Mesendoderm (in vitro differentiated cells): ENCODE measurements around the gene SLCO2A1.

Experiments used
- DNase-seq: peaks from one replicate; pipeline ENCODE4 v3.0.0; 2013
- H2AK5ac ChIP-seq: 2 replicates; pipeline ENCODE4 v1.6.1; 2013; ENCODE audit warnings: low read length, inconsistent platforms
- H2BK120ac ChIP-seq: 2 replicates; pipeline ENCODE4 v1.6.1; 2013; ENCODE audit warnings: low read depth, mild to moderate bottlenecking, low read length, moderate library complexity, mixed read lengths
- H2BK15ac ChIP-seq: replicated peaks from 2 replicates; pipeline ENCODE4 v1.6.1; 2013; ENCODE audit warnings: low read depth, mild to moderate bottlenecking, moderate library complexity
- H2BK5ac ChIP-seq: 2 replicates; pipeline ENCODE4 v1.6.1; 2013; ENCODE audit warnings: low read length, inconsistent platforms
- H3K18ac ChIP-seq: 2 replicates; pipeline ENCODE4 v1.6.1; 2013; ENCODE audit warnings: mild to moderate bottlenecking, low read length, mixed read lengths
- H3K23ac ChIP-seq: one replicate; pipeline ENCODE4 v1.6.1; 2013; ENCODE audit warnings: low read length
- H3K27ac ChIP-seq: 2 replicates; pipeline ENCODE4 v1.5.1; 2013; ENCODE audit warnings: low read depth, mild to moderate bottlenecking, inconsistent platforms, low read length, moderate library complexity
- H3K27me3 ChIP-seq: 2 replicates; pipeline ENCODE4 v1.6.1; 2013; ENCODE audit warnings: low read length, control low read depth, mild to moderate bottlenecking, inconsistent platforms; ENCODE audit not compliant: insufficient read depth, poor library complexity
- H3K36me3 ChIP-seq: 2 replicates; pipeline ENCODE4 v1.6.1; 2013; ENCODE audit warnings: low read length, inconsistent platforms; ENCODE audit not compliant: control insufficient read depth, insufficient read depth
- H3K4ac ChIP-seq: one replicate; pipeline ENCODE4 v1.6.1; 2013; ENCODE audit warnings: low read depth, mild to moderate bottlenecking, low read length, moderate library complexity
- H3K4me1 ChIP-seq: 2 replicates; pipeline ENCODE4 v1.6.1; 2013; ENCODE audit warnings: low read depth, low read length, inconsistent platforms; ENCODE audit not compliant: control insufficient read depth
- H3K4me2 ChIP-seq: 2 replicates; pipeline ENCODE4 v1.6.1; 2013; ENCODE audit warnings: low read length
- H3K4me3 ChIP-seq: 2 replicates; pipeline ENCODE4 v1.5.1; 2013; ENCODE audit warnings: mild to moderate bottlenecking, low read length
- H3K56ac ChIP-seq: one replicate; pipeline ENCODE4 v1.6.1; 2013; ENCODE audit warnings: low read length
- H3K79me1 ChIP-seq: 2 replicates; pipeline ENCODE4 v1.6.1; 2013; ENCODE audit warnings: low read length, inconsistent platforms
- H3K79me2 ChIP-seq: 2 replicates; pipeline ENCODE4 v1.6.1; 2013; ENCODE audit warnings: mild to moderate bottlenecking, low read length; ENCODE audit not compliant: control insufficient read depth, insufficient read depth
- H3K9ac ChIP-seq: 2 replicates; pipeline ENCODE4 v1.6.1; 2013; ENCODE audit warnings: low read length, inconsistent platforms
- H4K5ac ChIP-seq: one replicate; pipeline ENCODE4 v1.6.1; 2013; ENCODE audit warnings: low read length
- H4K8ac ChIP-seq: one replicate; pipeline ENCODE4 v1.6.1; 2013; ENCODE audit warnings: low read depth, mild to moderate bottlenecking, control low read depth, low read length, moderate library complexity
- whole genome bisulfite sequencing: extraction: QIAGEN DNeasy Blood & Tissue Kit; methylation state at CpG from one replicate; pipeline ENCODE4 v1.1.7; 2013; ENCODE audit warnings: low lambda C conversion rate, missing lambda C conversion rate; ENCODE audit not compliant: insufficient coverage; ENCODE audit errors: extremely low coverage; 5-methylcytosine and 5-hydroxymethylcytosine counted together

The SLCO2A1 gene

DNA sequence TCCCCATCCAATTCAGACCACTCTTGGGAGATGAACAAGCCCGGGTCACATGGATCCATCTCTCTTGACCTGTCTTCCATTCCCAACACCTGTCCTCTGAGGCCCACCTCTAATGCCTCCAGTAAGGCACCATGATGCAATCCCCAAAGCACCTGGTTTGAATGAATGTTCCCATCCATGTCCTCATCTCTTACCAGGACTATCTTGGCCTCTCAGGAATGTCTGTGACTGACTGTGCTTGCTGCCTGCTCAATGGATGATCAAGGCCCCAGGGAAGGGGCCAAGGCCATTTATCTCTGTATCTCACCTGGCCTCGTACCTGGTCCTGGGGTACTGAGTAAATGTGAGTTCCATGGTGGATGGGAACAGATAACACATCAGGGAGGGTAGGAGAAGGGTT, 49.7 kb downstream of the SLCO2A1 start:
- H3K23ac ChIP-seq: no peak overlapping the region
- no peak overlapping the region for H3K9ac ChIP-seq
- H3K4ac ChIP-seq: peak overlapping the region; percentile 59
- no peak overlapping the region for H4K5ac ChIP-seq
- no peak overlapping the region for H2BK15ac ChIP-seq
- no peak overlapping the region for H4K8ac ChIP-seq
- H3K18ac ChIP-seq: peak overlapping the region; percentile 28
- DNase-seq: peak; percentile 52
- peaks cover 4% of the 10 kb centered on the region for H3K79me1 ChIP-seq
- H3K27me3 ChIP-seq: no peaks in the 10 kb centered on the region
- no peak overlapping the region for H3K4me2 ChIP-seq
- no peak overlapping the region for H3K4me3 ChIP-seq
- WGBS: no CpG with 5 or more reads among the region's 2 CpGs
- H3K36me3 ChIP-seq: peaks cover 2% of the 10 kb centered on the region
- H2AK5ac ChIP-seq: peak overlapping the region; percentile 47
- H2BK5ac ChIP-seq: peak overlapping the region; percentile 33
- peaks cover 17% of the 10 kb centered on the region for H3K4me1 ChIP-seq
- H2BK120ac ChIP-seq: no peak overlapping the region
- H3K56ac ChIP-seq: peak overlapping the region; percentile 39
- H3K79me2 ChIP-seq: no peaks in the 10 kb centered on the region
- no peak overlapping the region for H3K27ac ChIP-seq

DNA sequence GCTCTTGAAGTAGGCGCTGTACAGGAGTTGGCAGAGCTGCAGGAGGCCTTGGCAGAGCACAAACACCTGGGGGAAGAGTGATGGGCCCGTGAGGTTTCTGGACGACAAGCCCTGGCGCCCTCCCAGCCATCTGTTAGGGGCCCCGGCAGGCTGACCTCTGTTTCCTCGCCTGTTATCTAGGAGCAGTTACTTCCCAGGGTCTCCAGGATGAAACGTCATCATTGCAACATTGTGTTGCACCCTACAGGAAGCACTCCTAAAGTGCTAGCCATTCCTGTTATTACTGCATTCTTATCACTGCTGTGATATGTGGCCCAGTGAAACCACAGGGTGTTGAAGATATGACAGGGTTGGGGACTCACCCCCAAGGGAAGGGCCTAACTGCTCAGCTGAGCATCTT, 50.2 kb downstream of the SLCO2A1 start:
- peaks cover 4% of the 10 kb centered on the region for H3K79me1 ChIP-seq
- H3K4me2 ChIP-seq: no peak overlapping the region
- H2BK5ac ChIP-seq: peak overlapping the region; percentile 98
- peak overlapping the region; percentile 38 for H3K4ac ChIP-seq
- no peak overlapping the region for H3K23ac ChIP-seq
- peak overlapping the region; percentile 2 for H3K18ac ChIP-seq
- no peak overlapping the region for H3K4me3 ChIP-seq
- H2BK120ac ChIP-seq: no peak overlapping the region
- H3K4me1 ChIP-seq: peaks cover 12% of the 10 kb centered on the region
- peak overlapping the region; percentile 9 for H2AK5ac ChIP-seq
- H3K27me3 ChIP-seq: no peaks in the 10 kb centered on the region
- H4K8ac ChIP-seq: no peak overlapping the region
- H3K79me2 ChIP-seq: no peaks in the 10 kb centered on the region
- peak; percentile 75 for DNase-seq
- H4K5ac ChIP-seq: no peak overlapping the region
- no peak overlapping the region for H3K9ac ChIP-seq
- no peak overlapping the region for H2BK15ac ChIP-seq
- no CpG with 5 or more reads among the region's 7 CpGs for WGBS
- peak overlapping the region; percentile 47 for H3K56ac ChIP-seq
- peak overlapping the region; percentile 0 for H3K27ac ChIP-seq
- peaks cover 2% of the 10 kb centered on the region for H3K36me3 ChIP-seq

DNA sequence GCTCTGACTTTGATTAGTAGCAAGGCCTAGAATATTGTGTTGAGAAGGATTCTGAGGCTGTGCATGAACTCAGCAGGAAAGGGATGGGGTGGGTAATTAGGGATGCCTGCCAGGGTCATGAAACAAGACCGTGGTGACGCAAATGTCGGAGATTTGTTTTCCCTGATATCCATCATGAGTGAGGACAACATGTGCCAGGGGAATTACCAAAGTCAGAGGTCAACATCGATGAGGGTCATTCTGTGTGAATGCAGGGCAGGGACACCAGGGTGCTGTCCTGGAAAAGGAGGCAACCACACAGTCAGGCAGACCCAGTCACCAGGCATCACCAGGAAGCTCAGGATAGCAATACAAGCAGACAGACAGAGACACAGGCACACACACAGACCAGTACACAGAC, 52.2 kb downstream of the SLCO2A1 start:
- Histone ChIP-seq H4K5ac (no peak overlapping the region), H2AK5ac (no peak overlapping the region), H3K4ac (no peak overlapping the region), H3K27me3 (no peaks in the 10 kb centered on the region), H3K23ac (no peak overlapping the region), H3K4me2 (no peak overlapping the region), H3K56ac (peak overlapping the region; percentile 18), H3K9ac (no peak overlapping the region), H2BK5ac (no peak overlapping the region), H3K4me3 (no peak overlapping the region), H4K8ac (no peak overlapping the region), H3K36me3 (peaks cover 6% of the 10 kb centered on the region), H3K27ac (no peak overlapping the region), H3K79me1 (no peaks in the 10 kb centered on the region), H2BK120ac (no peak overlapping the region), H2BK15ac (no peak overlapping the region), H3K4me1 (peaks cover 10% of the 10 kb centered on the region), H3K18ac (no peak overlapping the region), H3K79me2 (no peaks in the 10 kb centered on the region)
- WGBS: no CpG with 5 or more reads among the region's 4 CpGs
- no peak for DNase-seq

DNA sequence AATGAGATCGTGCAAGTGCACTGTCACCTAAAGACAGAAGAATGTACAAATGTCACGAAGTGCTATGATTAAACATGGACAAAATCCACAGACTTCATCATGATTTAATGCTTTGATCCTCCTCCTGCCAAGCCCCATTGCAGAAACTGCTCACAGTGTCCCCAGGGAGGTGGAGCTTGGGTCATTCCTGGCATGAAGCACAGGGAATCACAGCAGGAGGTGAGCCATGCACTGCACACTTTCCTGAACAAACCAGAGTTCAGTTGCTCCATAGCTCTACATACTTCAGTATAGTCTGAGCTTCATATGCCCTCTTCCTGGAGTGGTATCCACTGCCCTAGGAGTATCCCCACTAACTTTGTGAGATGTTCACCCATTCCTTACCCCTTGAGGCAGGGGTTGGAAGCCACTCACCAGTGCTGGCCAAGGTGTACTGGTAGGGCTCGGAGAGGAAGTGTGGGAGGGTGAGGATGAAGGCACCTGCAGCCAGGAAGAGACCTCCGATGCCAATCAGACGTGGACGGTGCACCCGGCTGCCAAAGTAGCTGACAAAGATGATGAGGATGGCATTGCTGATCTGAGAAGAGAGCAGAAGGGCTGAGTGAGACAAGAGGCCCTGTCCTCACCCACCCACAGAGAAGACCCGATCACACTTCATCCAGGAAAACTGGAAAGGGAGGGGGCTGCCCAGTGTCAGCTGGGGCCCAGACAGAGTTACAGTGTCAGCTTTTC, 56.3 kb downstream of the SLCO2A1 start:
- Histone ChIP-seq H3K4me2 (no peak overlapping the region), H3K56ac (no peak overlapping the region), H3K36me3 (peaks cover 6% of the 10 kb centered on the region), H4K5ac (no peak overlapping the region), H2BK15ac (no peak overlapping the region), H3K4ac (no peak overlapping the region), H3K23ac (no peak overlapping the region), H3K18ac (no peak overlapping the region), H3K9ac (no peak overlapping the region), H3K79me2 (no peaks in the 10 kb centered on the region), H2BK5ac (no peak overlapping the region), H3K79me1 (no peaks in the 10 kb centered on the region), H3K27ac (no peak overlapping the region), H2AK5ac (no peak overlapping the region), H4K8ac (no peak overlapping the region), H3K4me3 (peak overlapping the region; percentile 15), H2BK120ac (no peak overlapping the region), H3K27me3 (no peaks in the 10 kb centered on the region), H3K4me1 (no peaks in the 10 kb centered on the region)
- no peak for DNase-seq
- no CpG with 5 or more reads among the region's 8 CpGs for WGBS

DNA sequence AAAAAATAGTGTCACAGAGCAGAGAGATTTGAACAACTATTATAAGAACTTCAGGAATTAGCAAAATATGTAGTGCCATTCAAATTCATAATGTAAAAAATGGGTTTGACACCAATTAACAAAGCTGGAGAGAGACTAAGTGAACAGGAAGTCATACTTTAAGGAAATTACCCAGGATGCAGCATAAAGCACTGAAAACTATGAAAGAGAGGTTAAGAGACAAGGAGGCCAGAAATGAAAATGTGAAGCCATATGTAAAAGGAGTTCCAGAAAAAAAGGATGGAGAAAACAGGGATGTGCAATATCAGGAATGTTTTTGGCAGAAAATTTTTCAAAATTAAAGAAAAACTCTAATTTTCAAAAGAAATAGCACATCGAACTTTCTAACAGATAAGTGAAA, 57.6 kb downstream of the SLCO2A1 start:
- Histone ChIP-seq H3K4me1 (no peaks in the 10 kb centered on the region), H3K56ac (no peak overlapping the region), H4K5ac (no peak overlapping the region), H3K4ac (no peak overlapping the region), H2BK15ac (no peak overlapping the region), H3K4me2 (no peak overlapping the region), H3K9ac (no peak overlapping the region), H3K36me3 (peaks cover 4% of the 10 kb centered on the region), H3K4me3 (no peak overlapping the region), H3K79me1 (no peaks in the 10 kb centered on the region), H3K79me2 (no peaks in the 10 kb centered on the region), H2BK120ac (no peak overlapping the region), H3K27me3 (no peaks in the 10 kb centered on the region), H3K23ac (no peak overlapping the region), H2BK5ac (no peak overlapping the region), H3K18ac (no peak overlapping the region), H3K27ac (no peak overlapping the region), H2AK5ac (no peak overlapping the region), H4K8ac (no peak overlapping the region)
- WGBS: no CpG with 5 or more reads among the region's 1 CpG
- no peak for DNase-seq

DNA sequence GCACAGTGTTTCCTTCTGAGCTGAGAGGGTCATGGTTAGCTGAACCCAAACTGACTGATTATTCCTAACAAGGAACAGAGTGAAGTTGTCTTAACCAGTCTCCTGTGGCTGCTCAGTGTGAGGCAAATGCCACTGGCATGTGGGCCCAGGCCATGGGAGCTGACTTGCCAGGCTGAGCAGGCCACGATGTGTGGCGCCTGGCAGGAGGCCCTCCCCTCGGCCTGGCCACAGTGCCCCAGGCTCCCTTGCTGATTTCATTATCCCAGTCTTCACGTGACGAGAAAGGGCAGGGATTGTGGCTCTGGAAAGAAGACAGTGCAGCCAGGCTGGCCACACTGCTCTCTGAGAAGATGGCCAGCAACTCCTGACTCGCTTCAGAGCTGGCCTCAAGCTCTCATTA, 58.8 kb downstream of the SLCO2A1 start:
- H2AK5ac ChIP-seq: no peak overlapping the region
- no peak for DNase-seq
- no peak overlapping the region for H3K56ac ChIP-seq
- no peak overlapping the region for H3K27ac ChIP-seq
- H4K8ac ChIP-seq: no peak overlapping the region
- H2BK5ac ChIP-seq: no peak overlapping the region
- H3K36me3 ChIP-seq: peaks cover 4% of the 10 kb centered on the region
- H3K79me1 ChIP-seq: no peaks in the 10 kb centered on the region
- H3K4me2 ChIP-seq: no peak overlapping the region
- H3K18ac ChIP-seq: no peak overlapping the region
- no peaks in the 10 kb centered on the region for H3K79me2 ChIP-seq
- H3K27me3 ChIP-seq: no peaks in the 10 kb centered on the region
- H3K4ac ChIP-seq: no peak overlapping the region
- H4K5ac ChIP-seq: no peak overlapping the region
- no peak overlapping the region for H2BK15ac ChIP-seq
- no peak overlapping the region for H2BK120ac ChIP-seq
- no peaks in the 10 kb centered on the region for H3K4me1 ChIP-seq
- H3K4me3 ChIP-seq: no peak overlapping the region
- no peak overlapping the region for H3K9ac ChIP-seq
- no peak overlapping the region for H3K23ac ChIP-seq
- no CpG with 5 or more reads among the region's 6 CpGs for WGBS
